Measurements from ENCODE around the gene PSPH. TPM values are rescaled to one million over a fixed set of nuclear protein-coding genes. Genes with fewer than 3 reads are reported as not detected.

Gene PSPH
- total RNA-seq, 1 experiment from 2014 or later = 62.3 TPM

DNA sequence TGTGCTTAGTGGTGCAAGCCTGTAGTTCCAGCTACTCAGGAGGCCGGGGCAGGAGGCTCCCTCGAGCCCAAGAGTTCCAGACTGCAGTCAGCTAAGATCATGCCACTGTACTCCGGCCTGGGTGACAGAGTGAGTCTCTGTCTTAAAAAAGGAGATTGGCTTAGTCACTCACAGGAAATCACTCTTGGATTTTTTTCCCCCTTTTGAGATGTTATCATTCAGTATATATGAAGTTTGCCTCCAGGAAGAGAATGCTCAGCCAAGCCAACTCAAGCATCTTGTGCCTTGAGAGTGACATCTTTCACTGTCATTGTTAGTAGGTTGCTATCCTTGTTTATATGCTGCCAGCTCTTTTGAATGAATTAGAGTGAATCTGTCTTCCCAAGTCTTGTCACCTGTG lies 58.9 kb downstream of the PSPH start:
- no peak for DNase-seq (ENCODE audit: low read depth, low spot score)
- Histone ChIP-seq H3K36me3 (ENCODE audit: control insufficient read depth, insufficient read depth, low read length) (no peaks in the 10 kb centered on the region; the same call in 1 of the 2 replicates), H3K4me1 (ENCODE audit: control insufficient read depth, insufficient read depth, low read length) (no peaks in the 10 kb centered on the region), H3K9me3 (ENCODE audit: control insufficient read depth, insufficient read depth, low read depth, low read length) (no peaks in the 10 kb centered on the region), H3K4me3 (ENCODE audit: low read depth in 2 of 2, low read length in 2 of 2) (no peak overlapping the region), H3K27me3 (ENCODE audit: control insufficient read depth, insufficient read depth, low read length) (no peaks in the 10 kb centered on the region), H3K27ac (ENCODE audit: low read length) (no peak overlapping the region)
- TF ChIP-seq, protein P1, sequence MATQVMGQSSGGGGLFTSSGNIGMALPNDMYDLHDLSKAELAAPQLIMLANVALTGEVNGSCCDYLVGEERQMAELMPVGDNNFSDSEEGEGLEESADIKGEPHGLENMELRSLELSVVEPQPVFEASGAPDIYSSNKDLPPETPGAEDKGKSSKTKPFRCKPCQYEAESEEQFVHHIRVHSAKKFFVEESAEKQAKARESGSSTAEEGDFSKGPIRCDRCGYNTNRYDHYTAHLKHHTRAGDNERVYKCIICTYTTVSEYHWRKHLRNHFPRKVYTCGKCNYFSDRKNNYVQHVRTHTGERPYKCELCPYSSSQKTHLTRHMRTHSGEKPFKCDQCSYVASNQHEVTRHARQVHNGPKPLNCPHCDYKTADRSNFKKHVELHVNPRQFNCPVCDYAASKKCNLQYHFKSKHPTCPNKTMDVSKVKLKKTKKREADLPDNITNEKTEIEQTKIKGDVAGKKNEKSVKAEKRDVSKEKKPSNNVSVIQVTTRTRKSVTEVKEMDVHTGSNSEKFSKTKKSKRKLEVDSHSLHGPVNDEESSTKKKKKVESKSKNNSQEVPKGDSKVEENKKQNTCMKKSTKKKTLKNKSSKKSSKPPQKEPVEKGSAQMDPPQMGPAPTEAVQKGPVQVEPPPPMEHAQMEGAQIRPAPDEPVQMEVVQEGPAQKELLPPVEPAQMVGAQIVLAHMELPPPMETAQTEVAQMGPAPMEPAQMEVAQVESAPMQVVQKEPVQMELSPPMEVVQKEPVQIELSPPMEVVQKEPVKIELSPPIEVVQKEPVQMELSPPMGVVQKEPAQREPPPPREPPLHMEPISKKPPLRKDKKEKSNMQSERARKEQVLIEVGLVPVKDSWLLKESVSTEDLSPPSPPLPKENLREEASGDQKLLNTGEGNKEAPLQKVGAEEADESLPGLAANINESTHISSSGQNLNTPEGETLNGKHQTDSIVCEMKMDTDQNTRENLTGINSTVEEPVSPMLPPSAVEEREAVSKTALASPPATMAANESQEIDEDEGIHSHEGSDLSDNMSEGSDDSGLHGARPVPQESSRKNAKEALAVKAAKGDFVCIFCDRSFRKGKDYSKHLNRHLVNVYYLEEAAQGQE (IDR thresholded peaks at IDR 0.05; ENCODE audit: insufficient read depth in 1 of 2, low read depth in 2 of 2, low read length in 1 of 2) = no peak
- TF ChIP-seq, protein P2, sequence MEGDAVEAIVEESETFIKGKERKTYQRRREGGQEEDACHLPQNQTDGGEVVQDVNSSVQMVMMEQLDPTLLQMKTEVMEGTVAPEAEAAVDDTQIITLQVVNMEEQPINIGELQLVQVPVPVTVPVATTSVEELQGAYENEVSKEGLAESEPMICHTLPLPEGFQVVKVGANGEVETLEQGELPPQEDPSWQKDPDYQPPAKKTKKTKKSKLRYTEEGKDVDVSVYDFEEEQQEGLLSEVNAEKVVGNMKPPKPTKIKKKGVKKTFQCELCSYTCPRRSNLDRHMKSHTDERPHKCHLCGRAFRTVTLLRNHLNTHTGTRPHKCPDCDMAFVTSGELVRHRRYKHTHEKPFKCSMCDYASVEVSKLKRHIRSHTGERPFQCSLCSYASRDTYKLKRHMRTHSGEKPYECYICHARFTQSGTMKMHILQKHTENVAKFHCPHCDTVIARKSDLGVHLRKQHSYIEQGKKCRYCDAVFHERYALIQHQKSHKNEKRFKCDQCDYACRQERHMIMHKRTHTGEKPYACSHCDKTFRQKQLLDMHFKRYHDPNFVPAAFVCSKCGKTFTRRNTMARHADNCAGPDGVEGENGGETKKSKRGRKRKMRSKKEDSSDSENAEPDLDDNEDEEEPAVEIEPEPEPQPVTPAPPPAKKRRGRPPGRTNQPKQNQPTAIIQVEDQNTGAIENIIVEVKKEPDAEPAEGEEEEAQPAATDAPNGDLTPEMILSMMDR (IDR thresholded peaks at IDR 0.05) = no peak
- TF ChIP-seq POLR2AphosphoS5 (IDR thresholded peaks at IDR 0.05; ENCODE audit: low read depth, low read length) = no peak
- TF ChIP-seq SIN3A (IDR thresholded peaks at IDR 0.05; ENCODE audit: borderline replicate concordance, insufficient read depth, low read depth, low read length) = no peak
- TF ChIP-seq TCF7L2 (IDR thresholded peaks at IDR 0.05; ENCODE audit: low read depth, low read length) = no peak
- in situ Hi-C loops (cut with HindIII; ENCODE audit: low pct_unique_long_range_greater_than_20kb, low sequenced_read_pairs) = no loop called here
- no TSS peak for BruUV-seq (replicated peaks)
- ATAC-seq = no peak
- ChIA-PET POLR2A (no interaction called here), CTCF (no interaction called here)
- intact Hi-C loops (cut with micrococcal nuclease; ENCODE audit: unreplicated experiment) = no loop called here

DNA sequence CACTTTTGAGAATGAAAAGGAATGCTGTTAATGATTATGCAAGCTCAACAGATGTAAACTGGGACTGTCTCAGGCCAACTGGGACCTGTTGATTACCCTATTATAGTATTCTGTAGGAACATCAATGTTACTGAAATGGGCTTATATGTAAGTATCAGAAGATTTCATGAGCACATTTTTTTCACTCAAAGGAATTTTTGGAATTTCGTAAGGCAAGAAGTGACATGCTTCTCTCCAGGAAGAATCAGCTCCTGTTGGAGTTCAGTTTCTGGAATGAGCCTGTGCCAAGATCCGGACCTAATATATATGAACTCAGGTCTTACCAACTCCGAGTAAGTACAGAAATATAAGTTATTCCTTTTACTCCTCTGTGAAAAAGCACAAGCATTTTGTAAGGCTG lies 67.7 kb downstream of the PSPH start:
- H3K27ac ChIP-seq (ENCODE audit: low read length) = no peak overlapping the region
- intact Hi-C loops (cut with micrococcal nuclease; ENCODE audit: unreplicated experiment) = no loop called here
- peaks cover 32% of the 10 kb centered on the region for H3K36me3 ChIP-seq (ENCODE audit: control insufficient read depth, insufficient read depth, low read length)
- no peak for TF ChIP-seq TCF7L2 (IDR thresholded peaks at IDR 0.05; ENCODE audit: low read depth, low read length)
- no peak for TF ChIP-seq SIN3A (IDR thresholded peaks at IDR 0.05; ENCODE audit: borderline replicate concordance, insufficient read depth, low read depth, low read length)
- TF ChIP-seq, protein P2 (IDR thresholded peaks at IDR 0.05) = no peak
- TF ChIP-seq, protein P1 (IDR thresholded peaks at IDR 0.05; ENCODE audit: insufficient read depth in 1 of 2, low read depth in 2 of 2, low read length in 1 of 2) = no peak
- no peak for TF ChIP-seq POLR2AphosphoS5 (IDR thresholded peaks at IDR 0.05; ENCODE audit: low read depth, low read length)
- in situ Hi-C loops (cut with HindIII; ENCODE audit: low pct_unique_long_range_greater_than_20kb, low sequenced_read_pairs) = no loop called here
- DNase-seq (ENCODE audit: low read depth, low spot score) = no peak
- BruUV-seq (replicated peaks) = no TSS peak
- no peaks in the 10 kb centered on the region for H3K4me1 ChIP-seq (ENCODE audit: control insufficient read depth, insufficient read depth, low read length)
- H3K4me3 ChIP-seq (ENCODE audit: low read depth in 2 of 2, low read length in 2 of 2) = no peak overlapping the region
- ChIA-PET CTCF (no interaction called here), POLR2A (no interaction called here)
- no peak for ATAC-seq
- no peaks in the 10 kb centered on the region for H3K9me3 ChIP-seq (ENCODE audit: control insufficient read depth, insufficient read depth, low read depth, low read length)
- H3K27me3 ChIP-seq (ENCODE audit: control insufficient read depth, insufficient read depth, low read length) = no peaks in the 10 kb centered on the region
